Measurements from ENCODE around the gene CLDN19.

DNA sequence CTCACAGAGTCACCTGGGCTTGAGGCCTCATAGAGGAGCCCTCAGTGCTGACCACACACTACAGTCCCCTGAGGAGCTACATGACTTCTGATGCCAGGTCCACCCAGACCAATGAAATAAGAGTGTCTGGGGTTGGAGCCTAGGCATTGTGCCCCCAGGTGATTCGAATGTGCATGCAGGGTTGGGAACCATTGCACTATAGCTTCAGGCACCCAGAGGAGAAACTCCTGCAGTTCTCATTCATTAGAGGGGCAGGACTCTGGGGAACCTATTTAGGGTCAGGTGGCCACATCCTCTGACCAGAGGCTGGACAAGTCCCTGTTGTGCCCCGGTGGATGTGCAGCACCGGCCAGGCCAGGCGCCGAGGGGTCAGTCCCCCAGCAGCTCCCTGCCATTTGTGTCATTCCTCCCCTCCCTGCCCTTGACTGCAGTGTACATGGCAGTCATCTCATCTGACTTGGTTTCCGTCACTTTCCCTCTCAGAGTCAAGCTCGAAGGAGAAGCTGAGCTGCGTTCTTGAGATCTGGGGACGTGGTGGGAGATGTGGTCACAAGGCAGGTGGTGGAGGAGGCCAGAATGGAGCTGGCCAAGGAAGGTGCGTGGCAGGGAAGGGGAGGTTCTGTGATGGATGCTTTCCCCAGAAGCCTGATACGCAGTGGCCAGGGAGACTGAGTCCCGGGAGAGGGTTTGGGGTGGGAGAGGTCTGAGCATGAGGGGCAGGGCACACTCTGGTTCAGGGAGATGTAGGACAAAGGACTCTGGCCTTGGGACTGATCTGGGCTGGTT, 6.4 kb downstream of the CLDN19 start:
- TF ChIP-seq POLR2A (IDR thresholded peaks at IDR 0.05; ENCODE audit: low read length): no peak
- TF ChIP-seq, protein P1, sequence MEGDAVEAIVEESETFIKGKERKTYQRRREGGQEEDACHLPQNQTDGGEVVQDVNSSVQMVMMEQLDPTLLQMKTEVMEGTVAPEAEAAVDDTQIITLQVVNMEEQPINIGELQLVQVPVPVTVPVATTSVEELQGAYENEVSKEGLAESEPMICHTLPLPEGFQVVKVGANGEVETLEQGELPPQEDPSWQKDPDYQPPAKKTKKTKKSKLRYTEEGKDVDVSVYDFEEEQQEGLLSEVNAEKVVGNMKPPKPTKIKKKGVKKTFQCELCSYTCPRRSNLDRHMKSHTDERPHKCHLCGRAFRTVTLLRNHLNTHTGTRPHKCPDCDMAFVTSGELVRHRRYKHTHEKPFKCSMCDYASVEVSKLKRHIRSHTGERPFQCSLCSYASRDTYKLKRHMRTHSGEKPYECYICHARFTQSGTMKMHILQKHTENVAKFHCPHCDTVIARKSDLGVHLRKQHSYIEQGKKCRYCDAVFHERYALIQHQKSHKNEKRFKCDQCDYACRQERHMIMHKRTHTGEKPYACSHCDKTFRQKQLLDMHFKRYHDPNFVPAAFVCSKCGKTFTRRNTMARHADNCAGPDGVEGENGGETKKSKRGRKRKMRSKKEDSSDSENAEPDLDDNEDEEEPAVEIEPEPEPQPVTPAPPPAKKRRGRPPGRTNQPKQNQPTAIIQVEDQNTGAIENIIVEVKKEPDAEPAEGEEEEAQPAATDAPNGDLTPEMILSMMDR (IDR thresholded peaks at IDR 0.05): no peak

Measured in A549 (cell line).